ENCODE measurements around the gene BRIX1. TPM values are rescaled to one million over a fixed set of nuclear protein-coding genes. Genes with fewer than 3 reads are reported as not detected.

The BRIX1 gene
- total and polyA plus RNA-seq, 2 of the 4 experiments (the other 2 are of a cell fraction) = 15.1 to 26.1 TPM

DNA sequence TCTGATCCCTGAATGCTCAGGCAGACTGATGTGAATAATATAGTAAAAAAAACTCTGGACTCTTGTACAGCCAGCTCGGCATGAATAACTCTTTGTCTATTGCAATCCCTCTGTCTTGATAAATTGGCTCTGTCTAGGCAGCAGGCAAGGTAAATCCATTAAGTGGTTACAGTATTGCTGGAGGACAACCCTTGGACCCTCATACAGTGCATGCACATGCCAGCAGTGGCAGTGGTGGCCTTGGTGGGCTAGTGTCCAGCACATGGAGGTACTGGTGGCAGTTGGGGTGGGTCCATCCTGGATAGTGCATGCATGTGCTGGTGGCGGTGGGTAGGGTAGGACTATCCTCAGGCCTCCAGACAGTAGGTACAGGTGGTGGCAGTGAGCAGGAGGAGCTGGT, 52.7 kb downstream of the BRIX1 start:
- no peak overlapping the region for H3K23ac ChIP-seq (ENCODE audit: low read depth, low read length)
- H2AK9ac ChIP-seq (replicated peaks; ENCODE audit: low read depth, low read length, poor library complexity) = no peak overlapping the region
- H4K8ac ChIP-seq (ENCODE audit: low read depth in 2 of 2, low read length in 2 of 2) = no peak overlapping the region
- H2AFZ ChIP-seq (replicated peaks; ENCODE audit: low read length, poor library complexity) = no peak overlapping the region
- H4K5ac ChIP-seq (ENCODE audit: low read depth, low read length) = no peak overlapping the region
- no CpG with 5 or more reads among the region's 2 CpGs for WGBS, 2 experiments (ENCODE audit: extremely low coverage in 2 of 2, insufficient read length in 1 of 2)
- no peak overlapping the region for H3K9ac ChIP-seq (ENCODE audit: low read depth, low read length)
- no peak overlapping the region for H2AK5ac ChIP-seq (ENCODE audit: low read depth, low read length)
- H4K91ac ChIP-seq (ENCODE audit: insufficient read depth, low read depth, low read length) = no peak overlapping the region
- no peak overlapping the region for H2BK5ac ChIP-seq (ENCODE audit: low read depth, low read length, poor library complexity, severe bottlenecking)
- DNase-seq = no peak
- no peak overlapping the region for H2BK15ac ChIP-seq (ENCODE audit: low read depth, low read length)
- H3K4me3 ChIP-seq (ENCODE audit: insufficient read depth, low read depth, low read length) = no peak overlapping the region
- CTCF ChIA-PET = no interaction called here
- TF ChIP-seq, protein P1, sequence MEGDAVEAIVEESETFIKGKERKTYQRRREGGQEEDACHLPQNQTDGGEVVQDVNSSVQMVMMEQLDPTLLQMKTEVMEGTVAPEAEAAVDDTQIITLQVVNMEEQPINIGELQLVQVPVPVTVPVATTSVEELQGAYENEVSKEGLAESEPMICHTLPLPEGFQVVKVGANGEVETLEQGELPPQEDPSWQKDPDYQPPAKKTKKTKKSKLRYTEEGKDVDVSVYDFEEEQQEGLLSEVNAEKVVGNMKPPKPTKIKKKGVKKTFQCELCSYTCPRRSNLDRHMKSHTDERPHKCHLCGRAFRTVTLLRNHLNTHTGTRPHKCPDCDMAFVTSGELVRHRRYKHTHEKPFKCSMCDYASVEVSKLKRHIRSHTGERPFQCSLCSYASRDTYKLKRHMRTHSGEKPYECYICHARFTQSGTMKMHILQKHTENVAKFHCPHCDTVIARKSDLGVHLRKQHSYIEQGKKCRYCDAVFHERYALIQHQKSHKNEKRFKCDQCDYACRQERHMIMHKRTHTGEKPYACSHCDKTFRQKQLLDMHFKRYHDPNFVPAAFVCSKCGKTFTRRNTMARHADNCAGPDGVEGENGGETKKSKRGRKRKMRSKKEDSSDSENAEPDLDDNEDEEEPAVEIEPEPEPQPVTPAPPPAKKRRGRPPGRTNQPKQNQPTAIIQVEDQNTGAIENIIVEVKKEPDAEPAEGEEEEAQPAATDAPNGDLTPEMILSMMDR (conservative IDR thresholded peaks at IDR 0.05; ENCODE audit: low read depth, low read length) = no peak
- TF ChIP-seq POLR2A (IDR thresholded peaks at IDR 0.05; ENCODE audit: low read depth, low read length) (no peak), CHD1 (IDR thresholded peaks at IDR 0.05; ENCODE audit: low read depth, low read length) (no peak), SMC3 (IDR thresholded peaks at IDR 0.05; ENCODE audit: low read depth, low read length) (no peak), MAFK (IDR thresholded peaks at IDR 0.05; ENCODE audit: low read depth, low read length) (no peak), FOS (IDR thresholded peaks at IDR 0.05; ENCODE audit: low read depth, low read length) (no peak), NFE2L2 (IDR thresholded peaks at IDR 0.05; ENCODE audit: low read depth, low read length) (no peak), RAD21 (IDR thresholded peaks at IDR 0.05; ENCODE audit: low read length) (no peak), RCOR1 (IDR thresholded peaks at IDR 0.05; ENCODE audit: insufficient replicate concordance, low read length) (no peak), MXI1 (IDR thresholded peaks at IDR 0.05; ENCODE audit: borderline replicate concordance, low read depth, low read length) (no peak), RFX5 (IDR thresholded peaks at IDR 0.05; ENCODE audit: low read depth, low read length) (no peak), CEBPB (IDR thresholded peaks at IDR 0.05; ENCODE audit: low read depth, low read length) (no peak)
- TF ChIP-seq, protein P2, sequence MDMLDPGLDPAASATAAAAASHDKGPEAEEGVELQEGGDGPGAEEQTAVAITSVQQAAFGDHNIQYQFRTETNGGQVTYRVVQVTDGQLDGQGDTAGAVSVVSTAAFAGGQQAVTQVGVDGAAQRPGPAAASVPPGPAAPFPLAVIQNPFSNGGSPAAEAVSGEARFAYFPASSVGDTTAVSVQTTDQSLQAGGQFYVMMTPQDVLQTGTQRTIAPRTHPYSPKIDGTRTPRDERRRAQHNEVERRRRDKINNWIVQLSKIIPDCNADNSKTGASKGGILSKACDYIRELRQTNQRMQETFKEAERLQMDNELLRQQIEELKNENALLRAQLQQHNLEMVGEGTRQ (IDR thresholded peaks at IDR 0.05; ENCODE audit: low read depth, low read length) = no peak
- no peak overlapping the region for H3K27ac ChIP-seq (ENCODE audit: insufficient read depth, low read length)
- no peaks in the 10 kb centered on the region for H3K4me1 ChIP-seq (ENCODE audit: control insufficient read depth, insufficient read depth, low read length)
- H3K18ac ChIP-seq (ENCODE audit: low read depth, low read length) = no peak overlapping the region
- H3K79me1 ChIP-seq (ENCODE audit: low read depth in 1 of 2, low read length in 2 of 2) = no peaks in the 10 kb centered on the region
- H2BK120ac ChIP-seq (ENCODE audit: low read depth, low read length) = no peak overlapping the region
- H3K27me3 ChIP-seq (ENCODE audit: control insufficient read depth, insufficient read depth, low read length) = no peaks in the 10 kb centered on the region
- H3K4ac ChIP-seq (ENCODE audit: low read depth, low read length) = no peak overlapping the region
- H2BK20ac ChIP-seq (ENCODE audit: low read depth, low read length) = no peak overlapping the region
- H3K36me3 ChIP-seq (ENCODE audit: control insufficient read depth, insufficient read depth, low read length) = no peaks in the 10 kb centered on the region
- no peaks in the 10 kb centered on the region for H4K20me1 ChIP-seq (ENCODE audit: insufficient read depth, low read length)
- H3K9me1 ChIP-seq (ENCODE audit: insufficient read depth, low read length) = no peaks in the 10 kb centered on the region; the same call in 1 of the 2 replicates
- intact Hi-C loops (cut with micrococcal nuclease) (no loop called here), dilution Hi-C loops (cut with HindIII; ENCODE audit: low sequenced_read_pairs, unreplicated experiment) (no loop called here), in situ Hi-C loops (cut with MboI; ENCODE audit: low sequenced_read_pairs) (no loop called here)
- H3K4me2 ChIP-seq (ENCODE audit: low read depth, low read length) = no peak overlapping the region
- 0 out of 2 replicates have a peak, but pooled peaks cover 2% of the 10 kb centered on the region for H3K9me3 ChIP-seq (ENCODE audit: control insufficient read depth, insufficient read depth, low read length)
- no peak for ATAC-seq (ENCODE audit: low read depth)
- BruUV-seq (replicated peaks) = no TSS peak
- no peak overlapping the region for H3K56ac ChIP-seq (ENCODE audit: extremely low read depth, insufficient read depth, low read length)
- POLR2A ChIA-PET (ENCODE audit: unreplicated experiment) = no interaction called here
- no peak overlapping the region for H3K14ac ChIP-seq (replicated peaks; ENCODE audit: low read depth, low read length)
